Measurements from ENCODE around the gene SHROOM2. TPM values are rescaled to one million over a fixed set of nuclear protein-coding genes. Genes with fewer than 3 reads are reported as not detected.

SHROOM2 gene
- total RNA-seq, 1 experiment from 2014 or later = 5.3 TPM

GRCh38 chrX:9887659-9888297, 101.5 kb downstream of the SHROOM2 start:
- H3K4me3 ChIP-seq (replicated peaks in 1 of 2; ENCODE audit: low read depth in 1 of 2, low read length in 2 of 2) = no peak overlapping the region
- no peaks in the 10 kb centered on the region for H3K9me3 ChIP-seq (ENCODE audit: control insufficient read depth in 1 of 2, insufficient read depth in 1 of 2, low read depth in 1 of 2, low read length in 2 of 2)
- no peaks in the 10 kb centered on the region for H3K36me3 ChIP-seq (ENCODE audit: control insufficient read depth in 1 of 2, insufficient read depth in 2 of 2, low read length in 2 of 2)
- intact Hi-C loops (cut with micrococcal nuclease) = loop anchor here (10.0 kb wide), 2 partner anchors 107 to 1143 kb away; no protein-coding TSS in a partner anchor
- no peaks in the 10 kb centered on the region for H4K20me1 ChIP-seq (ENCODE audit: insufficient read depth)
- RAD21 ChIA-PET (ENCODE audit: low non-redundant PET in 1 of 2, low total read pairs in 2 of 2, uncharacterized antibody in 2 of 2, unreplicated experiment in 2 of 2) = no interaction called here
- no peak overlapping the region for H3K9ac ChIP-seq (ENCODE audit: low read length)
- no peaks in the 10 kb centered on the region for H3K4me1 ChIP-seq (ENCODE audit: control insufficient read depth in 1 of 2, insufficient read depth in 2 of 2, low read length in 2 of 2)
- no peak overlapping the region for H3K27ac ChIP-seq (ENCODE audit: low read depth, low read length)
- no peaks in the 10 kb centered on the region for H3K79me2 ChIP-seq (ENCODE audit: insufficient read depth, low read length)
- no peak for TF ChIP-seq MAX (IDR thresholded peaks at IDR 0.05)
- TF ChIP-seq TCF7L2 (IDR thresholded peaks at IDR 0.05; ENCODE audit: borderline replicate concordance, extremely low read depth, insufficient read depth, insufficient read length) = no peak
- TF ChIP-seq POLR2A (IDR thresholded peaks at IDR 0.05; ENCODE audit: borderline replicate concordance, extremely low read depth, insufficient read depth, insufficient read length) = no peak
- TF ChIP-seq SP1 (IDR thresholded peaks at IDR 0.05; ENCODE audit: low read depth) = no peak
- no peak for TF ChIP-seq CEBPB (IDR thresholded peaks at IDR 0.05; ENCODE audit: low read depth)
- TF ChIP-seq EZH2phosphoT487 (IDR thresholded peaks at IDR 0.05; ENCODE audit: borderline replicate concordance) = no peak
- TF ChIP-seq ZBTB33 (IDR thresholded peaks at IDR 0.05; ENCODE audit: extremely low read depth, insufficient replicate concordance, low read length) = no peak
- no peak for TF ChIP-seq SIN3A (IDR thresholded peaks at IDR 0.05; ENCODE audit: low read depth)
- TF ChIP-seq ATF3 (IDR thresholded peaks at IDR 0.05) = no peak
- TF ChIP-seq EGR1 (IDR thresholded peaks at IDR 0.05; ENCODE audit: low read depth) = no peak
- no peak for TF ChIP-seq ZNF274 (IDR thresholded peaks at IDR 0.05; ENCODE audit: low read depth, low read length)
- TF ChIP-seq EZH2 (IDR thresholded peaks at IDR 0.05) = no peak
- no peak overlapping the region for H2AFZ ChIP-seq (ENCODE audit: low read depth, low read length, poor library complexity, severe bottlenecking)
- ATAC-seq (no peak), DNase-seq (ENCODE audit: low read depth, low spot score) (no peak)
- no peaks in the 10 kb centered on the region for H3K9me2 ChIP-seq (ENCODE audit: insufficient read depth)
- H3K4me2 ChIP-seq (ENCODE audit: low read length) = no peak overlapping the region
- no TSS peak for BruUV-seq (replicated peaks)
- no peaks in the 10 kb centered on the region for H3K27me3 ChIP-seq (ENCODE audit: insufficient read depth, low read length)
- CTCF ChIA-PET = no interaction called here
- POLR2A ChIA-PET = no interaction called here

All from HCT116 (cell line).